GM19023 (cell line): ENCODE data around the gene ANGPTL2.

Experiments
- ATAC-seq: cut with Tn5 transposase; IDR thresholded peaks from one replicate; pipeline ENCODE4 v1.9.1; 2021; ENCODE audit warnings: mild to moderate bottlenecking, moderate library complexity; ENCODE audit not compliant: unreplicated experiment

Gene ANGPTL2

GRCh38 chr9:127056446-127056845 is 66.0 kb downstream of the ANGPTL2 start:
- no peak for ATAC-seq

GRCh38 chr9:127055745-127056402 is 66.6 kb downstream of the ANGPTL2 start:
- no peak for ATAC-seq

GRCh38 chr9:127053960-127054359 is 68.5 kb downstream of the ANGPTL2 start:
- ATAC-seq: no peak

- ATAC-seq: no peak
These were observed 69.2 kb downstream of the ANGPTL2 start for GRCh38 chr9:127053057-127053821.

- no peak for ATAC-seq
These were observed 70.4 kb downstream of the ANGPTL2 start for GRCh38 chr9:127051881-127052595.

- ATAC-seq: no peak
These were observed 71.8 kb downstream of the ANGPTL2 start for GRCh38 chr9:127050591-127051001.

GRCh38 chr9:127050152-127050551 is 72.3 kb downstream of the ANGPTL2 start:
- ATAC-seq: no peak

- ATAC-seq: no peak
These were observed 72.9 kb downstream of the ANGPTL2 start for GRCh38 chr9:127049581-127049980.

- no peak for ATAC-seq
These were observed 73.4 kb downstream of the ANGPTL2 start for GRCh38 chr9:127049044-127049443.

- no peak for ATAC-seq
These were observed 74.5 kb downstream of the ANGPTL2 start for GRCh38 chr9:127047971-127048370.

GRCh38 chr9:127045148-127045547 is 77.3 kb downstream of the ANGPTL2 start:
- ATAC-seq: no peak

GRCh38 chr9:127039492-127039891 is 82.9 kb downstream of the ANGPTL2 start:
- no peak for ATAC-seq

- ATAC-seq: no peak
These were observed 83.9 kb downstream of the ANGPTL2 start for GRCh38 chr9:127038531-127038930.
